Adrenal gland (tissue), 19 donors: ENCODE results near the gene PSMD12. TPM values are rescaled to one million over a fixed set of nuclear protein-coding genes. Genes with fewer than 3 reads are reported as not detected.

Experiments
- DNase-seq, 7 donors: peaks; one replicate each; pipeline ENCODE4 v3.0.0-alpha.2; 2019 to 2020
- H3K27ac ChIP-seq, 5 donors: fragments of 200-600 bp; sonication (generic) in 4 of 5; 1 replicate in 3 of 5; 2 replicates in 2 of 5; pipeline versions ENCODE4 v1.5.1 to v1.8.0; 2016 to 2020; ENCODE audit warnings: mild to moderate bottlenecking in 1 of 5
- H3K27me3 ChIP-seq: fragments of 200-600 bp; 2 replicates; pipeline ENCODE4 v1.8.0; 2021
- H3K36me3 ChIP-seq, 2 donors: fragments of 200-600 bp; replicated peaks in 1 of 2; 1 replicate in 1 of 2; 2 replicates in 1 of 2; pipeline versions ENCODE4 v1.5.1 to v1.8.0; 2018 to 2022
- H3K4me1 ChIP-seq, 2 donors: fragments of 200-600 bp; replicated peaks in 1 of 2; 1 replicate in 1 of 2; 2 replicates in 1 of 2; pipeline versions ENCODE4 v1.5.1 to v1.8.0; 2018 to 2021
- H3K4me3 ChIP-seq, 4 donors: fragments of 200-600 bp; sonication (generic) in 3 of 4; one replicate each; pipeline ENCODE4 v1.5.1; 2016 to 2018
- H3K9me3 ChIP-seq, 3 donors: fragments of 200-600 bp; sonication (generic) in 1 of 3; replicated peaks in 1 of 3; 1 replicate in 2 of 3; 2 replicates in 1 of 3; pipeline versions ENCODE4 v1.5.1 to v1.8.0; 2016 to 2021
- POLR2A ChIP-seq, 2 donors: fragments of 450-650 bp; IDR thresholded peaks; one replicate each; pipeline ENCODE4 v1.6.1; 2017; ENCODE audit warnings: antibody characterized with exemption in 2 of 2, mild to moderate bottlenecking in 2 of 2, moderate library complexity in 1 of 2
- WGBS, 4 donors: extraction: QIAGEN DNeasy Blood & Tissue Kit in 2 of 4; methylation state at CpG; one replicate each; pipeline versions ENCODE4 v1.1.5 to v1.1.7; 2013 to 2017; 5-methylcytosine and 5-hydroxymethylcytosine counted together
- intact Hi-C, 2 donors: fragments of 100-400 bp; cut with DNase I; formaldehyde crosslinking; loops; one replicate each; pipeline versions ENCODE4 v1.14.1 to v1.15.0; 2022 to 2023
- long read RNA-seq, 10 donors: library from polyadenylated mRNA in 3 of 10; unstranded in 2 of 10; stranded (forward) in 1 of 10; transcript quantifications; one replicate each; pipeline ENCODE4 v2.0.0 and lab custom pipeline, GENCODE V29; 2021 to 2026
- polyA plus RNA-seq, 3 donors: library from polyadenylated mRNA; stranded (reverse); fragments of 200-250 nt in 2 of 3; fragments of 350-450 nt in 1 of 3; fragmentation: Illumina TruSeq in 1 of 3; extraction: RNeasy Lipid Tissue Mini Kit (QIAGEN cat#74804) in 1 of 3; gene quantifications; one replicate each; pipeline ENCODE4 v1.2.3, GENCODE V29; 2013 to 2014
- total RNA-seq, 9 donors: library from RNA; depleted of rRNA in 4 of 9; stranded (reverse); fragments of >200 nt in 4 of 9; fragments of 120-200 nt in 1 of 9; fragmentation: NEBNext Ultra II Directional in 1 of 9; extraction: Animal tissue kit (Norgen Biotek cat#: 25700) in 1 of 9; gene quantifications; one replicate each; pipeline versions ENCODE4 v1.1.0 to v1.2.4, GENCODE V29; 2013 to 2023
- TF ChIP-seq, protein P1 (sequence below), 6 experiments: fragments of 450-650 bp in 4 of 6; fragments of 200-600 bp in 2 of 6; sonication (generic) in 1 of 6; IDR thresholded peaks; 1 replicate in 5 of 6; 2 replicates in 1 of 6; pipeline versions ENCODE4 v1.5.1 to v1.8.0; 2016 to 2021; ENCODE audit warnings: antibody characterized with exemption in 6 of 6, mild to moderate bottlenecking in 2 of 6, moderate library complexity in 1 of 6
- donor health status: healthy with polysubstance abuse.
- donor health status: Bipolar disorder and iron deficiency.
- donor health status: DM: yes; HTN: yes; CAD: no.
- donor health status: DM: no; HTN: no; CAD: no.
- donor health status: DM: no; HTN: no; CAD: no.
- donor health status: DM: yes; HTN: yes; CAD: no.

The PSMD12 gene
- total RNA-seq (10 to 100 TPM; 19.7 to 88.8 (median 40.8) TPM), polyA plus RNA-seq (100 to 1,000 TPM in 1 of 3 donors, 10 to 100 TPM in 2; 31.0 to 163 (median 35.7) TPM)
- long read RNA-seq, donor 1, full-length matches to known transcripts = 33 of 67 reads
- long read RNA-seq, donor 1, partial matches to known transcripts = 34 of 67 reads
- long read RNA-seq, donor 1, other reads (novel, unspliced or antisense) = 0 of 67 reads
- long read RNA-seq, donor 2, full-length matches to known transcripts = 22 of 22 reads
- long read RNA-seq, donor 2, partial matches to known transcripts = 0 of 22 reads
- long read RNA-seq, donor 2, other reads (novel, unspliced or antisense) = 0 of 22 reads
- long read RNA-seq, donor 3, full-length matches to known transcripts = 30 of 38 reads
- long read RNA-seq, donor 3, partial matches to known transcripts = 8 of 38 reads
- long read RNA-seq, donor 3, other reads (novel, unspliced or antisense) = 0 of 38 reads
- long read RNA-seq, donor 4, full-length matches to known transcripts = 41 of 61 reads
- long read RNA-seq, donor 4, partial matches to known transcripts = 12 of 61 reads
- long read RNA-seq, donor 4, other reads (novel, unspliced or antisense) = 8 of 61 reads
- long read RNA-seq, donor 5, full-length matches to known transcripts = 73 of 81 reads
- long read RNA-seq, donor 5, partial matches to known transcripts = 2 of 81 reads
- long read RNA-seq, donor 5, other reads (novel, unspliced or antisense) = 6 of 81 reads
- long read RNA-seq, donor 6, full-length matches to known transcripts = 22 of 29 reads
- long read RNA-seq, donor 6, partial matches to known transcripts = 7 of 29 reads
- long read RNA-seq, donor 6, other reads (novel, unspliced or antisense) = 0 of 29 reads
- long read RNA-seq, donor 7, full-length matches to known transcripts = 14 of 14 reads
- long read RNA-seq, donor 7, partial matches to known transcripts = 0 of 14 reads
- long read RNA-seq, donor 7, other reads (novel, unspliced or antisense) = 0 of 14 reads
- long read RNA-seq, donor 8, full-length matches to known transcripts = 45 of 64 reads
- long read RNA-seq, donor 8, partial matches to known transcripts = 19 of 64 reads
- long read RNA-seq, donor 8, other reads (novel, unspliced or antisense) = 0 of 64 reads
- long read RNA-seq, donor 9, full-length matches to known transcripts = 28 of 36 reads
- long read RNA-seq, donor 9, partial matches to known transcripts = 8 of 36 reads
- long read RNA-seq, donor 9, other reads (novel, unspliced or antisense) = 0 of 36 reads
- long read RNA-seq, donor 10, full-length matches to known transcripts = 23 of 30 reads
- long read RNA-seq, donor 10, partial matches to known transcripts = 7 of 30 reads
- long read RNA-seq, donor 10, other reads (novel, unspliced or antisense) = 0 of 30 reads

DNA sequence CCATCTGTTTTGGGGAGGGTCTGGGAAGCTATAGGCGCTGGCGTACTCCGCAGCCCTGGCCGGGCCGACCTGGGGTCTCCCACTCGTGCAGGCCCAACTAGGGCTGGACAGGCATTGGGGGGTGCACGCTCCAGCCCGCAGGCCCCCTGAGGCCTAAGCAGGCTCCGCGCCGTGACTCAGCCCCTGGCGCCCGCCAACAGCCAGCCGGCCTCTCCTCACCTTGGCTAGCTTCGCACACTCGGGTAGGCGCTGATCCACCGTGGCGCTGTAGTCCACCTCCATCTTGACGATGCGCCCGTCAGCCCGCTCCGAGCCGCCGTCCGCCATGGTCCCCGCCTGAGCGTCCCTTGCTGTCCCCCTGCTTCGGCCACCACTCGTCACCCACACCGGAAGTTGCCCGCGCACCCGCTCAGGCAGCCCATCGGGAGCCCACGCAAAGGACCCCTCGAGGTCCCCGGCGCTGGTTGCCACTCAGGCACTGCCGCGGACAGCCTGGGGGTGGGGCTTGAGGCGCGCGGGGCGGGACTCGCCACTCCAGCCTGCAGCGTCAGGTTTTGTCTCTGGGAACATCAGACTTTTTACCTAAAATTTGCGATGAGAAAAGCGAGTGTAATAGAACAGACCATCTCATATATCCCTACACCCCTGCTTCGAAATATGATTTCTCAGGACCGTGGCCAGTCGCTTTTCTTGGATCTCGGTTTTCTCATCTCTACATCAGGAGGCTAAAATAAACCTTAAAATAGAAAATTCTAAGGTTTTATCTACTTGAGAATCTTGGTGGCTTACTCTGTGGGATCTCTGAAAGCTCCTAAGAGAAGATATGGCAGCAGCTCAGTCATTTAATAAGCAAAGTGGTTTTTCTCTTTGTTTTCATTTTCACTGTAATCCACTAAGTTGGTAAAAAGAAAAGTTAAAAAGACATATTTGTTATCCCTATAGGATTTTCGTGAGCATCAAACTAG is at the start of gene PSMD12:
PSMD12 (minus strand) TSS at position 385 of the 965 bp plus-strand sequence; CDS start at position 327, 58 bp downstream.
- H3K4me1 ChIP-seq = peaks cover 29 to 43% of the 10 kb centered on the region in 2 donors
- H3K9me3 ChIP-seq = no peaks in the 10 kb centered on the region
- H3K27ac ChIP-seq = peak within 1 kb of the TSS; percentile 83 to 98 (median 96)
- H3K36me3 ChIP-seq = no peaks in the 10 kb centered on the region
- DNase-seq = peak; percentile 94 to 97 (median 95)
- H3K4me3 ChIP-seq = peak within 1 kb of the TSS; percentile 89 to 94 (median 90)
- peak; percentile 84 to 97 for TF ChIP-seq POLR2A (IDR thresholded peaks at IDR 0.05)
- TF ChIP-seq, protein P1, sequence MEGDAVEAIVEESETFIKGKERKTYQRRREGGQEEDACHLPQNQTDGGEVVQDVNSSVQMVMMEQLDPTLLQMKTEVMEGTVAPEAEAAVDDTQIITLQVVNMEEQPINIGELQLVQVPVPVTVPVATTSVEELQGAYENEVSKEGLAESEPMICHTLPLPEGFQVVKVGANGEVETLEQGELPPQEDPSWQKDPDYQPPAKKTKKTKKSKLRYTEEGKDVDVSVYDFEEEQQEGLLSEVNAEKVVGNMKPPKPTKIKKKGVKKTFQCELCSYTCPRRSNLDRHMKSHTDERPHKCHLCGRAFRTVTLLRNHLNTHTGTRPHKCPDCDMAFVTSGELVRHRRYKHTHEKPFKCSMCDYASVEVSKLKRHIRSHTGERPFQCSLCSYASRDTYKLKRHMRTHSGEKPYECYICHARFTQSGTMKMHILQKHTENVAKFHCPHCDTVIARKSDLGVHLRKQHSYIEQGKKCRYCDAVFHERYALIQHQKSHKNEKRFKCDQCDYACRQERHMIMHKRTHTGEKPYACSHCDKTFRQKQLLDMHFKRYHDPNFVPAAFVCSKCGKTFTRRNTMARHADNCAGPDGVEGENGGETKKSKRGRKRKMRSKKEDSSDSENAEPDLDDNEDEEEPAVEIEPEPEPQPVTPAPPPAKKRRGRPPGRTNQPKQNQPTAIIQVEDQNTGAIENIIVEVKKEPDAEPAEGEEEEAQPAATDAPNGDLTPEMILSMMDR (IDR thresholded peaks at IDR 0.05) = peak in 2 of 6 experiments; percentile 0 to 17
- intact Hi-C loops = no loop called here
- 1 to 4% (median 2%) methylated on average over 13 to 55 of the region's 55 CpGs for WGBS, 4 donors
- no peaks in the 10 kb centered on the region for H3K27me3 ChIP-seq

DNA sequence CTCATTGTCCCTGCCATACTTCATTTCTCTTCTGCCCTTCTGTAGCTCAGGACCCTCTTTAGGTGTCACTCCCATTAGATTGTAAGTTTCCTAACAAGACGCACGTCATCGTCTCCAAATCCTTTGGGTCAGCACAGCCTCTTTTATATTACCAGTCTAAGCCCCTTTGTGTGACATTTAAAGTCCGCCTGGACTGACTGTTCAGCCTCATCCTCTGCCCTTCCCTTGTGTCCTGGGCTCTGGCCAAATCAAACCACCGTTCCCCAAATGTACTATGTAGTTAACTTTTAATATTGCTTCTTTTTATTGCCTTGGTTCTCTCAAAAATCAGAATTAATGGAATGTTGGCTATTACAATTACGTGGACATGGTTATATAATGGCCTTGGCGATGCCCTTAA is 48.9 kb upstream of the PSMD12 start:
- Histone ChIP-seq H3K27ac (no peak overlapping the region), H3K36me3 (no peaks in the 10 kb centered on the region), H3K9me3 (no peaks in the 10 kb centered on the region), H3K27me3 (no peaks in the 10 kb centered on the region), H3K4me1 (no peaks in the 10 kb centered on the region), H3K4me3 (no peak overlapping the region)
- no peak for TF ChIP-seq POLR2A (IDR thresholded peaks at IDR 0.05)
- TF ChIP-seq, protein P1 (IDR thresholded peaks at IDR 0.05) = no peak
- WGBS, 4 donors = 57 to 69% (median 65%) methylated on average over 7 of the region's 7 CpGs
- intact Hi-C loops = no loop called here
- DNase-seq = peak in 2 of 7 donors; percentile 25 to 35

DNA sequence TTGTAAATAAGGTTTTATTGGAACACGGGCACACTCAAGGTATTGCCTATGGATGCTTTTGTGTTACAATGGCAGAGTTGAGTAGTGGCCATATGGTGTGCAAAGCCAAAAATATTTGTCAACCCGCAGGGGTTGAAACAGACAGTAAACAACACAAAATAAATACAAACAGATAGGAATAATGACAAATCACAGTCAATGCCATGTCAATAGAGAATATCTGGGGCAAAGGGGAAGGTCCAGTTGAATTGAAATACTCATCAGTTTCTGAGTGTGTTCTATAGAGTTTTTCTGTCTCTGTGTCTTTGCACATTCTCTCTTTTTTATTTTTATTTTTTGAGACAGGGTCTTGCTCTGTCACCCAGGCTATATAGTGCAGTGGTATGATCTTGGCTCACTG is 48.2 kb upstream of the PSMD12 start:
- 91 to 100% (median 96%) methylated on average over 2 of the region's 2 CpGs for WGBS, 4 donors
- Histone ChIP-seq H3K4me3 (no peak overlapping the region), H3K27ac (no peak overlapping the region), H3K9me3 (no peaks in the 10 kb centered on the region), H3K27me3 (no peaks in the 10 kb centered on the region), H3K4me1 (no peaks in the 10 kb centered on the region), H3K36me3 (no peaks in the 10 kb centered on the region)
- no peak for DNase-seq
- TF ChIP-seq, protein P1 (IDR thresholded peaks at IDR 0.05) = no peak
- intact Hi-C loops = no loop called here
